Activated CD8-positive, alpha-beta memory T cell treated with anti-CD3 and anti-CD28 coated beads, Interleukin-2, amount 10 ng/mL, durations not matched to agents 7 days and 5 days (primary cell): ENCODE measurements around the gene TFPI. TPM values are rescaled to one million over a fixed set of nuclear protein-coding genes. Genes with fewer than 3 reads are reported as not detected.

Source experiments
- total RNA-seq, 2 experiments: library from RNA; stranded (reverse); gene quantifications; one replicate each; pipeline ENCODE4 v1.2.3, GENCODE V29; 2021

TFPI gene
- total RNA-seq, 2 experiments from 2014 or later = not detected

Other genes starting within 250 kb of the TFPI start
- under 1 TPM; 0.19 to 0.44 TPM for gene CALCRL, start 106.2 kb downstream of the TFPI start, total RNA-seq